Measurements from ENCODE around the gene KIRREL3.

The KIRREL3 gene

GRCh38 chr11:126992065-126992803 is 8.3 kb downstream of the KIRREL3 start:
- Histone ChIP-seq H3K36me3 (ENCODE audit: control insufficient read depth, insufficient read depth, low read length) (no peaks in the 10 kb centered on the region), H3K27me3 (replicated peaks; ENCODE audit: control insufficient read depth, insufficient read depth, low read length) (peaks cover 1% of the 10 kb centered on the region), H3K4me3 (replicated peaks; ENCODE audit: low read depth, low read length) (no peak overlapping the region)
- TF ChIP-seq CTCF (IDR thresholded peaks at IDR 0.05; ENCODE audit: insufficient read depth, low read length, poor library complexity, severe bottlenecking), result no peak
- no peak for DNase-seq (ENCODE audit: extremely low read depth, insufficient read length)

- Histone ChIP-seq H3K36me3 (ENCODE audit: control insufficient read depth, insufficient read depth, low read length) (no peaks in the 10 kb centered on the region), H3K27me3 (replicated peaks; ENCODE audit: control insufficient read depth, insufficient read depth, low read length) (peaks cover 1% of the 10 kb centered on the region), H3K4me3 (replicated peaks; ENCODE audit: low read depth, low read length) (no peak overlapping the region)
- TF ChIP-seq CTCF (IDR thresholded peaks at IDR 0.05; ENCODE audit: insufficient read depth, low read length, poor library complexity, severe bottlenecking), result no peak
- no peak for DNase-seq (ENCODE audit: extremely low read depth, insufficient read length)
Observed at GRCh38 chr11:126991596-126991995, 9.0 kb downstream of the KIRREL3 start.

- Histone ChIP-seq H3K27me3 (replicated peaks; ENCODE audit: control insufficient read depth, insufficient read depth, low read length) (peaks cover 1% of the 10 kb centered on the region), H3K36me3 (ENCODE audit: control insufficient read depth, insufficient read depth, low read length) (no peaks in the 10 kb centered on the region), H3K4me3 (replicated peaks; ENCODE audit: low read depth, low read length) (no peak overlapping the region)
- TF ChIP-seq CTCF (IDR thresholded peaks at IDR 0.05; ENCODE audit: insufficient read depth, low read length, poor library complexity, severe bottlenecking), result no peak
- no peak for DNase-seq (ENCODE audit: extremely low read depth, insufficient read length)
Observed at GRCh38 chr11:126990716-126991480, 9.7 kb downstream of the KIRREL3 start.

GRCh38 chr11:126989942-126990715 is 10.4 kb downstream of the KIRREL3 start:
- no peaks in the 10 kb centered on the region for H3K36me3 ChIP-seq (ENCODE audit: control insufficient read depth, insufficient read depth, low read length)
- H3K27me3 ChIP-seq (replicated peaks; ENCODE audit: control insufficient read depth, insufficient read depth, low read length), result peaks cover 3% of the 10 kb centered on the region
- peak; percentile 36 for DNase-seq (ENCODE audit: extremely low read depth, insufficient read length)
- no peak overlapping the region for H3K4me3 ChIP-seq (replicated peaks; ENCODE audit: low read depth, low read length)
- TF ChIP-seq CTCF (IDR thresholded peaks at IDR 0.05; ENCODE audit: insufficient read depth, low read length, poor library complexity, severe bottlenecking), result peak; percentile 99

- peaks cover 3% of the 10 kb centered on the region for H3K27me3 ChIP-seq (replicated peaks; ENCODE audit: control insufficient read depth, insufficient read depth, low read length)
Observed at GRCh38 chr11:126988655-126989054, 11.9 kb downstream of the KIRREL3 start.

More at GRCh38 chr11:126988655-126989054, 11.9 kb downstream of the KIRREL3 start:
- TF ChIP-seq CTCF (IDR thresholded peaks at IDR 0.05; ENCODE audit: insufficient read depth, low read length, poor library complexity, severe bottlenecking), result no peak
- DNase-seq (ENCODE audit: extremely low read depth, insufficient read length), result no peak
- Histone ChIP-seq H3K36me3 (ENCODE audit: control insufficient read depth, insufficient read depth, low read length) (no peaks in the 10 kb centered on the region), H3K4me3 (replicated peaks; ENCODE audit: low read depth, low read length) (no peak overlapping the region)
